Gastroesophageal sphincter (tissue), 3 donors: ENCODE results near the gene FURIN.

ENCODE experiments used
- CTCF ChIP-seq, 4 experiments: fragments of 200-600 bp in 2 of 4; fragments of 450-650 bp in 2 of 4; sonication (generic) in 1 of 4; IDR thresholded peaks; one replicate each; pipeline ENCODE4 v1.5.1; 2017 to 2019; ENCODE audit warnings: antibody characterized with exemption in 4 of 4, mild to moderate bottlenecking in 2 of 4, moderate library complexity in 2 of 4
- EP300 ChIP-seq: sonication (generic); formaldehyde crosslinking; IDR thresholded peaks from one replicate; pipeline ENCODE4 v1.6.1; 2017; ENCODE audit warnings: antibody characterized with exemption, mild to moderate bottlenecking
- POLR2A ChIP-seq, 2 donors: fragments of 450-650 bp; IDR thresholded peaks; one replicate each; pipeline ENCODE4 v1.6.1; 2017; ENCODE audit warnings: antibody characterized with exemption in 2 of 2, mild to moderate bottlenecking in 2 of 2, moderate library complexity in 1 of 2
- POLR2AphosphoS5 ChIP-seq: sonication (generic); formaldehyde crosslinking; IDR thresholded peaks from one replicate; pipeline ENCODE4 v1.6.1; 2017; ENCODE audit warnings: antibody characterized with exemption

- no peak for TF ChIP-seq POLR2A (IDR thresholded peaks at IDR 0.05)
- no peak for TF ChIP-seq POLR2AphosphoS5
- no peak for TF ChIP-seq CTCF (IDR thresholded peaks at IDR 0.05)
- no peak for TF ChIP-seq EP300
These were observed 4.4 kb upstream of the FURIN start for GRCh38 chr15:90863987-90864386.
